HEK293 (cell line): ENCODE results near the gene ACTR3.

Experiments
- BCL11A ChIP-seq: fragments of 450-650 bp; formaldehyde crosslinking; IDR thresholded peaks from 2 replicates; pipeline ENCODE4 v1.5.1; 2016; ENCODE audit warnings: low read depth, missing biosample characterization, missing genetic modification characterization
- EGR2 ChIP-seq: fragments of 450-650 bp; formaldehyde crosslinking; IDR thresholded peaks from 2 replicates; pipeline ENCODE4 v1.5.1; 2016; ENCODE audit warnings: low read depth, missing biosample characterization, missing genetic modification characterization
- GLIS2 ChIP-seq: fragments of 450-650 bp; formaldehyde crosslinking; IDR thresholded peaks from 2 replicates; pipeline ENCODE4 v1.5.1; 2016; ENCODE audit warnings: missing biosample characterization, missing genetic modification characterization
- HOXD13 ChIP-seq: sonication (generic); formaldehyde crosslinking; IDR thresholded peaks from 2 replicates; pipeline ENCODE4 v1.8.0; 2022; ENCODE audit warnings: missing genetic modification reagents, borderline replicate concordance
- INSM2 ChIP-seq: fragments of 450-650 bp; formaldehyde crosslinking; IDR thresholded peaks from 2 replicates; pipeline ENCODE4 v1.5.1; 2016; ENCODE audit warnings: missing biosample characterization, missing genetic modification characterization
- OSR2 ChIP-seq: fragments of 450-650 bp; formaldehyde crosslinking; IDR thresholded peaks from 2 replicates; pipeline ENCODE4 v1.5.1; 2016; ENCODE audit warnings: missing biosample characterization, missing genetic modification characterization
- PRDM1 ChIP-seq: fragments of 450-650 bp; formaldehyde crosslinking; IDR thresholded peaks from 2 replicates; pipeline ENCODE4; 2016; ENCODE audit warnings: missing biosample characterization, missing genetic modification characterization
- SP2 ChIP-seq: fragments of 450-650 bp; formaldehyde crosslinking; IDR thresholded peaks from 2 replicates; pipeline ENCODE4 v1.5.1; 2016; ENCODE audit warnings: missing biosample characterization, missing genetic modification characterization
- ZBTB11 ChIP-seq: fragments of 450-650 bp; formaldehyde crosslinking; conservative IDR thresholded peaks from 2 replicates; pipeline ENCODE4 v1.5.1; 2016; ENCODE audit warnings: low read depth, missing biosample characterization, missing genetic modification characterization
- ZBTB17 ChIP-seq: fragments of 450-650 bp; formaldehyde crosslinking; IDR thresholded peaks from 2 replicates; pipeline ENCODE4 v1.5.1; 2016; ENCODE audit warnings: missing biosample characterization, missing genetic modification characterization
- ZBTB20 ChIP-seq: fragments of 450-650 bp; formaldehyde crosslinking; IDR thresholded peaks from 2 replicates; pipeline ENCODE4 v1.5.1; 2016; ENCODE audit warnings: missing biosample characterization, missing genetic modification characterization
- ZBTB44 ChIP-seq: fragments of 450-650 bp; IDR thresholded peaks from 2 replicates; pipeline ENCODE4 v1.5.1; 2018; ENCODE audit warnings: missing biosample characterization, mild to moderate bottlenecking, missing genetic modification characterization
- ZBTB7A ChIP-seq: fragments of 450-650 bp; formaldehyde crosslinking; IDR thresholded peaks from 2 replicates; pipeline ENCODE4 v1.5.1; 2016; ENCODE audit warnings: low read depth, missing biosample characterization, missing genetic modification characterization
- ZNF112 ChIP-seq: fragments of 450-650 bp; formaldehyde crosslinking; IDR thresholded peaks from 2 replicates; pipeline ENCODE4 v1.5.0; 2017; ENCODE audit warnings: missing biosample characterization, missing genetic modification characterization
- ZNF121 ChIP-seq: fragments of 450-650 bp; formaldehyde crosslinking; IDR thresholded peaks from 2 replicates; pipeline ENCODE4 v1.5.1; 2016; ENCODE audit warnings: missing biosample characterization, missing genetic modification characterization
- ZNF138 ChIP-seq: fragments of 450-650 bp; formaldehyde crosslinking; IDR thresholded peaks from 2 replicates; pipeline ENCODE4 v1.5.1; 2016; ENCODE audit warnings: missing biosample characterization, missing genetic modification characterization, borderline replicate concordance
- ZNF175 ChIP-seq: fragments of 450-650 bp; formaldehyde crosslinking; IDR thresholded peaks from 2 replicates; pipeline ENCODE4 v1.5.1; 2016; ENCODE audit warnings: missing biosample characterization, missing genetic modification characterization
- ZNF19 ChIP-seq: fragments of 450-650 bp; formaldehyde crosslinking; IDR thresholded peaks from 2 replicates; pipeline ENCODE4; 2016; ENCODE audit warnings: missing biosample characterization, missing genetic modification characterization, low read depth
- ZNF202 ChIP-seq: fragments of 450-650 bp; formaldehyde crosslinking; IDR thresholded peaks from 2 replicates; pipeline ENCODE4 v1.5.1; 2016; ENCODE audit warnings: missing biosample characterization, missing genetic modification characterization, borderline replicate concordance
- ZNF24 ChIP-seq: fragments of 450-650 bp; formaldehyde crosslinking; IDR thresholded peaks from 2 replicates; pipeline ENCODE4 v1.5.1; 2016; ENCODE audit warnings: missing biosample characterization, missing genetic modification characterization
- ZNF302 ChIP-seq: fragments of 450-650 bp; formaldehyde crosslinking; IDR thresholded peaks from 2 replicates; pipeline ENCODE4 v1.5.1; 2016; ENCODE audit warnings: missing biosample characterization, missing genetic modification characterization, low read depth
- ZNF394 ChIP-seq: fragments of 450-650 bp; formaldehyde crosslinking; IDR thresholded peaks from 2 replicates; pipeline ENCODE4 v1.5.1; 2016; ENCODE audit warnings: missing biosample characterization, missing genetic modification characterization, mild to moderate bottlenecking, moderate library complexity, borderline replicate concordance
- ZNF423 ChIP-seq: fragments of 450-650 bp; formaldehyde crosslinking; IDR thresholded peaks from 2 replicates; pipeline ENCODE4 v1.5.1; 2016; ENCODE audit warnings: missing biosample characterization, missing genetic modification characterization
- ZNF488 ChIP-seq: fragments of 450-650 bp; formaldehyde crosslinking; IDR thresholded peaks from 2 replicates; pipeline ENCODE4 v1.5.1; 2016; ENCODE audit warnings: missing biosample characterization, missing genetic modification characterization
- ZNF555 ChIP-seq: fragments of 450-650 bp; formaldehyde crosslinking; conservative IDR thresholded peaks from 2 replicates; pipeline ENCODE4 v1.5.1; 2017; ENCODE audit warnings: missing biosample characterization, mild to moderate bottlenecking, missing genetic modification characterization, inconsistent platforms
- ZNF585B ChIP-seq: fragments of 450-650 bp; formaldehyde crosslinking; IDR thresholded peaks from 2 replicates; pipeline ENCODE4 v1.5.1; 2016; ENCODE audit warnings: missing biosample characterization, missing genetic modification characterization
- ZNF629 ChIP-seq: fragments of 450-650 bp; formaldehyde crosslinking; IDR thresholded peaks from 2 replicates; pipeline ENCODE4 v1.5.1; 2017; ENCODE audit warnings: missing biosample characterization, missing genetic modification characterization
- ZNF645 ChIP-seq: fragments of 450-650 bp; formaldehyde crosslinking; IDR thresholded peaks from 2 replicates; pipeline ENCODE4; 2016; ENCODE audit warnings: missing biosample characterization, missing genetic modification characterization
- ZNF791 ChIP-seq: fragments of 450-650 bp; formaldehyde crosslinking; IDR thresholded peaks from 2 replicates; pipeline ENCODE4 v1.5.1; 2016; ENCODE audit warnings: missing biosample characterization, missing genetic modification characterization
- ZXDB ChIP-seq: fragments of 450-650 bp; formaldehyde crosslinking; IDR thresholded peaks from 2 replicates; pipeline ENCODE4 v1.5.1; 2016; ENCODE audit warnings: missing biosample characterization, missing genetic modification characterization

ACTR3 gene

GRCh38 chr2:113889471-113890252, at the start of gene ACTR3 (continued):
- no peak for TF ChIP-seq ZNF645 (tag by site-specific recombination)
- TF ChIP-seq ZBTB17 (tag by site-specific recombination): peak; percentile 90
- TF ChIP-seq ZNF423 (tag by site-specific recombination): peak; percentile 63
- TF ChIP-seq ZNF138: no peak
- no peak for TF ChIP-seq ZNF202 (tag by site-specific recombination)
- TF ChIP-seq ZNF585B: no peak
- no peak for TF ChIP-seq BCL11A
- TF ChIP-seq ZNF302 (tag by site-specific recombination): no peak
- TF ChIP-seq GLIS2 (tag by site-specific recombination): peak; percentile 74
- no peak for TF ChIP-seq PRDM1 (tag by site-specific recombination)
- TF ChIP-seq INSM2 (tag by site-specific recombination): no peak
- 0 out of 2 replicates have a peak, but pooled peaks have one; percentile 38 for TF ChIP-seq ZNF24 (tag by site-specific recombination)
- TF ChIP-seq ZBTB7A (tag by site-specific recombination): no peak
- TF ChIP-seq ZNF175 (tag by site-specific recombination): no peak
- no peak for TF ChIP-seq ZNF19
- TF ChIP-seq ZBTB11 (tag by site-specific recombination): peak; percentile 70
- TF ChIP-seq ZNF629: peak; percentile 46
- no peak for TF ChIP-seq ZNF112
- peak; percentile 83 for TF ChIP-seq EGR2
- TF ChIP-seq ZBTB44 (tag by site-specific recombination): no peak
- no peak for TF ChIP-seq ZNF121
- peak; percentile 86 for TF ChIP-seq OSR2 (tag by site-specific recombination)
- TF ChIP-seq HOXD13 (CRISPR knock-in tag): no peak
- no peak for TF ChIP-seq ZNF488
- peak; percentile 84 for TF ChIP-seq SP2 (tag by site-specific recombination)
- TF ChIP-seq ZNF791 (tag by site-specific recombination): no peak
- no peak for TF ChIP-seq ZNF555 (tag by site-specific recombination)
- TF ChIP-seq ZNF394 (tag by site-specific recombination): peak; percentile 36; the same call in 1 of the 2 replicates
- peak; percentile 80; the same call in 1 of the 2 replicates for TF ChIP-seq ZBTB20 (tag by site-specific recombination)
- TF ChIP-seq ZXDB (tag by site-specific recombination): peak; percentile 90
